Panc1 (cell line): Measurements from ENCODE around the gene NCAPH2.

Experiments
- POLR2AphosphoS5 ChIP-seq: IDR thresholded peaks from 2 replicates; pipeline ENCODE4 v1.6.1; 2012; ENCODE audit warnings: mild to moderate bottlenecking, low read depth, low read length, moderate library complexity
- SIN3A ChIP-seq: IDR thresholded peaks from 2 replicates; pipeline ENCODE4 v1.6.1; 2012; ENCODE audit warnings: low read depth, mild to moderate bottlenecking, low read length, moderate library complexity, borderline replicate concordance; ENCODE audit not compliant: insufficient read depth
- TCF7L2 ChIP-seq: IDR thresholded peaks from 2 replicates; pipeline ENCODE4 v1.6.1; 2011; ENCODE audit warnings: mild to moderate bottlenecking, low read depth, low read length, inconsistent platforms
- TF ChIP-seq, protein P1 (sequence below): fragments of 450-650 bp; IDR thresholded peaks from 2 replicates; pipeline ENCODE4 v1.5.1; 2017; ENCODE audit warnings: mild to moderate bottlenecking
- TF ChIP-seq, protein P2 (sequence below), 2 experiments: IDR thresholded peaks; 2 replicates each; pipeline ENCODE4 v1.6.1; 2011 to 2012; ENCODE audit warnings: low read depth in 2 of 2, control low read depth in 1 of 2, low read length in 1 of 2, mild to moderate bottlenecking in 1 of 2, moderate library complexity in 1 of 2; ENCODE audit not compliant: insufficient read depth in 1 of 2

DNA sequence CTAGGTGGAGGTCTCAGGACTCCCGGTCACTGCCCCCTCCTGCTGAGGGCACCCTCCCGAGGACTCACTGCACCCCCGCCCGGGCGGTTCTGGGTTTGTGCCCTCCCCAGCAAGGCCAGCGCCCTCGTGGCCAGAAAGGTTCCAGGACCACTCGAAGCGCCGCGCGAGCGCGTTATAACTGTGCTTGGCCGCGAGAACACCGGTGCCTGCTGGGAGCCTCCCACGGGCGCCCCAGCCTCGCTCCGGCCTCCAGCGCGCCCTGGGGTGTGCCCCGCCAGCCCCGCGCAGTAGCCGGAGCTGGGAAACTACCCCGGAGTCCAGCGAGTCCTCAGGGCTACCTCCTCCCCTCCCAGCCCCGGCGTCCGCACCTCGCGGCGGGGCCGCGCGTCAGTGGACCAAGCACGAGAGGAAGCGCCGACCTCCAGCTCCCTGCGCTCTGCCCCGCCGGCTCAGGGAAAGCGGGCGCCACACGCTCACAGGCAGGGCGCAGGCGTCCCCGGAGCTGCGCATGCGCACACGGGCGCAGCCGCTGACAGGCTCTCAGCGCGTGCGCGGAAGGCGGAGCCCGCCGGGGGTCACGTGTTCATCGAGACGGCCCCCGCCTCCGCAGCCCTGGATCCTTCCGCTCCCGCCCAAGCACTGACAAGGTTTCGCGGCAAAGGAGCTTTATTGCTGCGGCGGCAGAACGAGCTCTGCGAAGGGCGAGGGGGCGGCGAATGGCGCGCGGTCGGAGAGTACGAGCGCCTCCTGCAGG is 17.3 kb downstream of the NCAPH2 start, which contains the start of gene SCO2:
- TF ChIP-seq, protein P1, sequence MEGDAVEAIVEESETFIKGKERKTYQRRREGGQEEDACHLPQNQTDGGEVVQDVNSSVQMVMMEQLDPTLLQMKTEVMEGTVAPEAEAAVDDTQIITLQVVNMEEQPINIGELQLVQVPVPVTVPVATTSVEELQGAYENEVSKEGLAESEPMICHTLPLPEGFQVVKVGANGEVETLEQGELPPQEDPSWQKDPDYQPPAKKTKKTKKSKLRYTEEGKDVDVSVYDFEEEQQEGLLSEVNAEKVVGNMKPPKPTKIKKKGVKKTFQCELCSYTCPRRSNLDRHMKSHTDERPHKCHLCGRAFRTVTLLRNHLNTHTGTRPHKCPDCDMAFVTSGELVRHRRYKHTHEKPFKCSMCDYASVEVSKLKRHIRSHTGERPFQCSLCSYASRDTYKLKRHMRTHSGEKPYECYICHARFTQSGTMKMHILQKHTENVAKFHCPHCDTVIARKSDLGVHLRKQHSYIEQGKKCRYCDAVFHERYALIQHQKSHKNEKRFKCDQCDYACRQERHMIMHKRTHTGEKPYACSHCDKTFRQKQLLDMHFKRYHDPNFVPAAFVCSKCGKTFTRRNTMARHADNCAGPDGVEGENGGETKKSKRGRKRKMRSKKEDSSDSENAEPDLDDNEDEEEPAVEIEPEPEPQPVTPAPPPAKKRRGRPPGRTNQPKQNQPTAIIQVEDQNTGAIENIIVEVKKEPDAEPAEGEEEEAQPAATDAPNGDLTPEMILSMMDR = no peak
- TF ChIP-seq, protein P2, sequence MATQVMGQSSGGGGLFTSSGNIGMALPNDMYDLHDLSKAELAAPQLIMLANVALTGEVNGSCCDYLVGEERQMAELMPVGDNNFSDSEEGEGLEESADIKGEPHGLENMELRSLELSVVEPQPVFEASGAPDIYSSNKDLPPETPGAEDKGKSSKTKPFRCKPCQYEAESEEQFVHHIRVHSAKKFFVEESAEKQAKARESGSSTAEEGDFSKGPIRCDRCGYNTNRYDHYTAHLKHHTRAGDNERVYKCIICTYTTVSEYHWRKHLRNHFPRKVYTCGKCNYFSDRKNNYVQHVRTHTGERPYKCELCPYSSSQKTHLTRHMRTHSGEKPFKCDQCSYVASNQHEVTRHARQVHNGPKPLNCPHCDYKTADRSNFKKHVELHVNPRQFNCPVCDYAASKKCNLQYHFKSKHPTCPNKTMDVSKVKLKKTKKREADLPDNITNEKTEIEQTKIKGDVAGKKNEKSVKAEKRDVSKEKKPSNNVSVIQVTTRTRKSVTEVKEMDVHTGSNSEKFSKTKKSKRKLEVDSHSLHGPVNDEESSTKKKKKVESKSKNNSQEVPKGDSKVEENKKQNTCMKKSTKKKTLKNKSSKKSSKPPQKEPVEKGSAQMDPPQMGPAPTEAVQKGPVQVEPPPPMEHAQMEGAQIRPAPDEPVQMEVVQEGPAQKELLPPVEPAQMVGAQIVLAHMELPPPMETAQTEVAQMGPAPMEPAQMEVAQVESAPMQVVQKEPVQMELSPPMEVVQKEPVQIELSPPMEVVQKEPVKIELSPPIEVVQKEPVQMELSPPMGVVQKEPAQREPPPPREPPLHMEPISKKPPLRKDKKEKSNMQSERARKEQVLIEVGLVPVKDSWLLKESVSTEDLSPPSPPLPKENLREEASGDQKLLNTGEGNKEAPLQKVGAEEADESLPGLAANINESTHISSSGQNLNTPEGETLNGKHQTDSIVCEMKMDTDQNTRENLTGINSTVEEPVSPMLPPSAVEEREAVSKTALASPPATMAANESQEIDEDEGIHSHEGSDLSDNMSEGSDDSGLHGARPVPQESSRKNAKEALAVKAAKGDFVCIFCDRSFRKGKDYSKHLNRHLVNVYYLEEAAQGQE (IDR thresholded peaks at IDR 0.05; ENCODE audit: insufficient read depth in 1 of 2, low read depth in 2 of 2, low read length in 1 of 2) = no peak
- TF ChIP-seq SIN3A (no peak; the same call in 1 of the 2 replicates), POLR2AphosphoS5 (peak; percentile 39), TCF7L2 (no peak)
